Liver (tissue), 9 donors: ENCODE data around the gene TPGS1. TPM values are rescaled to one million over a fixed set of nuclear protein-coding genes. Genes with fewer than 3 reads are reported as not detected.
A peak's percentile ranks its signal among the peaks of the same experiment; 100 is the strongest.

Source experiments
- DNase-seq: peaks from one replicate; pipeline ENCODE4 v3.0.0-alpha.2; 2017; ENCODE audit warnings: low spot score
- H3K27ac ChIP-seq, 2 donors: one replicate each; pipeline ENCODE4 v1.7.0; 2013; ENCODE audit warnings: inconsistent platforms in 2 of 2, low read length in 2 of 2, control low read depth in 1 of 2, low read depth in 1 of 2, mild to moderate bottlenecking in 1 of 2
- H3K27me3 ChIP-seq, 4 donors: one replicate each; pipeline versions ENCODE4 v1.6.1 to v1.7.0; 2013; ENCODE audit warnings: low read length in 3 of 4, inconsistent platforms in 1 of 4, mild to moderate bottlenecking in 1 of 4, moderate library complexity in 1 of 4; ENCODE audit not compliant: control insufficient read depth in 4 of 4, insufficient read depth in 4 of 4
- H3K36me3 ChIP-seq, 4 donors: one replicate each; pipeline versions ENCODE4 v1.6.1 to v1.7.0; 2013; ENCODE audit warnings: low read length in 3 of 4, mild to moderate bottlenecking in 3 of 4, low read depth in 1 of 4, moderate library complexity in 1 of 4; ENCODE audit not compliant: control insufficient read depth in 4 of 4, insufficient read depth in 3 of 4
- H3K4me1 ChIP-seq, 4 donors: one replicate each; pipeline versions ENCODE4 v1.6.1 to v1.7.0; 2013; ENCODE audit warnings: low read length in 3 of 4, mild to moderate bottlenecking in 3 of 4, moderate library complexity in 1 of 4; ENCODE audit not compliant: control insufficient read depth in 4 of 4, insufficient read depth in 4 of 4
- H3K4me3 ChIP-seq, 3 donors: one replicate each; pipeline versions ENCODE4 v1.6.1 to v1.7.0; 2013; ENCODE audit warnings: low read length in 3 of 3, control low read depth in 1 of 3, low read depth in 1 of 3, mild to moderate bottlenecking in 1 of 3
- H3K9ac ChIP-seq, 2 donors: one replicate each; pipeline ENCODE4 v1.7.0; 2013; ENCODE audit warnings: low read length in 2 of 2, mild to moderate bottlenecking in 2 of 2, moderate library complexity in 2 of 2, control low read depth in 1 of 2, low read depth in 1 of 2
- H3K9me3 ChIP-seq, 4 donors: one replicate each; pipeline versions ENCODE4 v1.6.1 to v1.7.0; 2013; ENCODE audit warnings: low read length in 3 of 4; ENCODE audit not compliant: control insufficient read depth in 4 of 4
- EGR1 ChIP-seq, 2 donors: IDR thresholded peaks; 2 replicates each; pipeline ENCODE4 v1.6.1; 2016 to 2018; ENCODE audit warnings: antibody characterized with exemption in 2 of 2, low read depth in 2 of 2
- FOXA1 ChIP-seq: IDR thresholded peaks from 2 replicates; pipeline ENCODE4 v1.6.1; 2016; ENCODE audit warnings: antibody characterized with exemption
- FOXA2 ChIP-seq: IDR thresholded peaks from 2 replicates; pipeline ENCODE4 v1.6.1; 2016; ENCODE audit warnings: antibody characterized with exemption
- GABPA ChIP-seq, 2 donors: IDR thresholded peaks in 1 of 2; conservative IDR thresholded peaks in 1 of 2; 2 replicates each; pipeline ENCODE4 v1.6.1; 2016; ENCODE audit warnings: antibody characterized with exemption in 2 of 2, mild to moderate bottlenecking in 1 of 2, moderate library complexity in 1 of 2
- HNF4A ChIP-seq, 2 donors: conservative IDR thresholded peaks; 2 replicates each; pipeline ENCODE4 v1.6.1; 2016; ENCODE audit warnings: antibody characterized with exemption in 2 of 2, mild to moderate bottlenecking in 2 of 2
- HNF4G ChIP-seq: IDR thresholded peaks from 2 replicates; pipeline ENCODE4 v1.6.1; 2016; ENCODE audit warnings: antibody characterized with exemption
- JUND ChIP-seq, 2 donors: IDR thresholded peaks; 2 replicates each; pipeline ENCODE4 v1.6.1; 2016; ENCODE audit warnings: antibody characterized with exemption in 2 of 2
- NR2F2 ChIP-seq: IDR thresholded peaks from 2 replicates; pipeline ENCODE4 v1.6.1; 2016; ENCODE audit warnings: antibody characterized with exemption
- RAD21 ChIP-seq, 2 donors: IDR thresholded peaks; 2 replicates each; pipeline ENCODE4 v1.6.1; 2016; ENCODE audit warnings: antibody characterized with exemption in 2 of 2, mild to moderate bottlenecking in 2 of 2
- RXRA ChIP-seq, 2 donors: IDR thresholded peaks; 2 replicates each; pipeline ENCODE4 v1.6.1; 2017 to 2018; ENCODE audit warnings: antibody characterized with exemption in 2 of 2, mild to moderate bottlenecking in 1 of 2
- SP1 ChIP-seq: IDR thresholded peaks from 2 replicates; pipeline ENCODE4 v1.6.1; 2018; ENCODE audit warnings: antibody characterized with exemption, mild to moderate bottlenecking
- TAF1 ChIP-seq: conservative IDR thresholded peaks from 2 replicates; pipeline ENCODE4 v1.6.1; 2016; ENCODE audit warnings: antibody characterized with exemption, mild to moderate bottlenecking
- YY1 ChIP-seq: IDR thresholded peaks from 2 replicates; pipeline ENCODE4 v1.6.1; 2016; ENCODE audit warnings: antibody characterized with exemption, mild to moderate bottlenecking
- ZBTB33 ChIP-seq: IDR thresholded peaks from 2 replicates; pipeline ENCODE4 v1.6.1; 2016; ENCODE audit warnings: antibody characterized with exemption
- WGBS: extraction: QIAGEN DNeasy Blood & Tissue Kit; methylation state at CpG from one replicate; pipeline ENCODE4 v1.1.7; 2013; 5-methylcytosine and 5-hydroxymethylcytosine counted together
- polyA plus RNA-seq, 2 donors: library from polyadenylated mRNA; stranded (reverse) in 1 of 2; unstranded in 1 of 2; fragments of 200-250 nt in 1 of 2; fragments of >200 nt in 1 of 2; fragmentation: Nextera tagmentation in 1 of 2; extraction: Ambion mirVana in 1 of 2; gene quantifications; one replicate each; pipeline versions ENCODE4 v1.2.1 to v1.2.3, GENCODE V29; 2013 to 2015
- total RNA-seq, 2 donors: library from RNA; depleted of rRNA; stranded (reverse); fragments of >200 nt; gene quantifications; one replicate each; pipeline ENCODE4 v1.2.3, GENCODE V29; 2014
- TF ChIP-seq, protein P1 (sequence below): IDR thresholded peaks from 2 replicates; pipeline ENCODE4 v1.6.1; 2016; ENCODE audit warnings: antibody characterized with exemption
- TF ChIP-seq, protein P2 (sequence below): IDR thresholded peaks from 2 replicates; pipeline ENCODE4 v1.6.1; 2016; ENCODE audit warnings: antibody characterized with exemption, mild to moderate bottlenecking
- TF ChIP-seq, protein P3 (sequence below): fragments of 150-350 bp; IDR thresholded peaks from 2 replicates; pipeline ENCODE4 v1.5.1; 2017; ENCODE audit warnings: improper control_type of control experiment, low read depth, low read length; ENCODE audit not compliant: missing input control
- TF ChIP-seq, protein P4 (sequence below): IDR thresholded peaks from 2 replicates; pipeline ENCODE4 v1.6.1; 2016; ENCODE audit warnings: antibody characterized with exemption
- donor health status: healthy.
- donor health status: healthy.
- donor health status: healthy.
- donor health status: healthy.
- donor health status: healthy.

TPGS1 gene
- total and polyA plus RNA-seq, 4 donors = 1.7 to 15.5 (median 14.7) TPM

DNA sequence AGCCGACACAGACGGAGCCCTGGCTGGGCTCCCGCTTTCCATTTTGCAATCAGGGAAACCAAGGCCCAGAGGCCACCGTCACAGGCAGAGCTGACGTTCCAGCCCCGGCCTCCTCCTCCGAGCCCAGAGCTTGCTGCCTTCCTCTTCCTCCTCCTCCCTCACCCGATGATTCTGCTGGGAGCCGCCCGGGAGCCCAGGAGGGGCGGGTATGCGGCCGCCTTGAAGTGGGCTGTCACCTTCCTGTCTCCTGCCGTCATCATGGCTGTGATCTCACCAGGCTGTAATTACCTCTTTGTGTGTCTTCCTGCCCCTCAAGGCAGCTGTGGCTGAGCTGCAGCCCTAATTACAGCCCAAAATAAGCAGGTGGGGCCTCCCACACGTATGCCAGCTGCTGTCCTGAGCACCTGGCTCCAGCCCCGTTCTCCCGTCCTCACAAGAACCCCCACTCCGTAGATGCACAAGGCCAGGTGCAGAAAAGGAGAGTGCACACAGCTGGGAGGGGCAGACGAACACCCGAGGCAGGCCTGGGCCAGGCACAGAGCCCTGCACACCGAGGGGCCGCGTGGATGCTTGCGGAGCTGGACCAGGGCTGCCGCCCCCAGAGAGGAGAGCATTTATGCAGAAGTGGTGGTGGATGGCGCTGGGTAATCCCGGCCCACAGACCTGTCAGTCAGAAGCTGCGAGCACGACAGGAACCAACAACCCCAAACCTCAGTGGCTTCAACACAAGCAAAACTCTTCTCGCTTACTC is 4.0 kb downstream of the TPGS1 start:
- Histone ChIP-seq H3K9ac (no peak overlapping the region), H3K27me3 (no peaks in the 10 kb centered on the region), H3K4me3 (no peak overlapping the region), H3K27ac (peak overlapping the region; percentile 14 to 38), H3K9me3 (no peaks in the 10 kb centered on the region), H3K4me1 (peaks cover 5 to 21% (median 15%) of the 10 kb centered on the region in 4 donors), H3K36me3 (no peaks in the 10 kb centered on the region)
- DNase-seq = peak; percentile 56
- TF ChIP-seq, protein P1, sequence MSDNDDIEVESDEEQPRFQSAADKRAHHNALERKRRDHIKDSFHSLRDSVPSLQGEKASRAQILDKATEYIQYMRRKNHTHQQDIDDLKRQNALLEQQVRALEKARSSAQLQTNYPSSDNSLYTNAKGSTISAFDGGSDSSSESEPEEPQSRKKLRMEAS = no peak
- no peak for TF ChIP-seq HNF4A (conservative IDR thresholded peaks at IDR 0.05)
- no peak for TF ChIP-seq HNF4G
- no peak for TF ChIP-seq ZBTB33
- TF ChIP-seq SP1 = no peak
- no peak for TF ChIP-seq RXRA (IDR thresholded peaks at IDR 0.05)
- WGBS = 69% methylated on average over 30 of the region's 30 CpGs

GRCh38 chr19:512547-513365 is 5.5 kb downstream of the TPGS1 start:
- 50% methylated on average over 62 of the region's 62 CpGs for WGBS
- Histone ChIP-seq H3K9me3 (no peaks in the 10 kb centered on the region), H3K27ac (no peak overlapping the region), H3K4me1 (peaks cover 4 to 17% (median 13%) of the 10 kb centered on the region in 4 donors), H3K36me3 (no peaks in the 10 kb centered on the region), H3K27me3 (no peaks in the 10 kb centered on the region), H3K4me3 (no peak overlapping the region), H3K9ac (no peak overlapping the region)
- TF ChIP-seq, protein P2, sequence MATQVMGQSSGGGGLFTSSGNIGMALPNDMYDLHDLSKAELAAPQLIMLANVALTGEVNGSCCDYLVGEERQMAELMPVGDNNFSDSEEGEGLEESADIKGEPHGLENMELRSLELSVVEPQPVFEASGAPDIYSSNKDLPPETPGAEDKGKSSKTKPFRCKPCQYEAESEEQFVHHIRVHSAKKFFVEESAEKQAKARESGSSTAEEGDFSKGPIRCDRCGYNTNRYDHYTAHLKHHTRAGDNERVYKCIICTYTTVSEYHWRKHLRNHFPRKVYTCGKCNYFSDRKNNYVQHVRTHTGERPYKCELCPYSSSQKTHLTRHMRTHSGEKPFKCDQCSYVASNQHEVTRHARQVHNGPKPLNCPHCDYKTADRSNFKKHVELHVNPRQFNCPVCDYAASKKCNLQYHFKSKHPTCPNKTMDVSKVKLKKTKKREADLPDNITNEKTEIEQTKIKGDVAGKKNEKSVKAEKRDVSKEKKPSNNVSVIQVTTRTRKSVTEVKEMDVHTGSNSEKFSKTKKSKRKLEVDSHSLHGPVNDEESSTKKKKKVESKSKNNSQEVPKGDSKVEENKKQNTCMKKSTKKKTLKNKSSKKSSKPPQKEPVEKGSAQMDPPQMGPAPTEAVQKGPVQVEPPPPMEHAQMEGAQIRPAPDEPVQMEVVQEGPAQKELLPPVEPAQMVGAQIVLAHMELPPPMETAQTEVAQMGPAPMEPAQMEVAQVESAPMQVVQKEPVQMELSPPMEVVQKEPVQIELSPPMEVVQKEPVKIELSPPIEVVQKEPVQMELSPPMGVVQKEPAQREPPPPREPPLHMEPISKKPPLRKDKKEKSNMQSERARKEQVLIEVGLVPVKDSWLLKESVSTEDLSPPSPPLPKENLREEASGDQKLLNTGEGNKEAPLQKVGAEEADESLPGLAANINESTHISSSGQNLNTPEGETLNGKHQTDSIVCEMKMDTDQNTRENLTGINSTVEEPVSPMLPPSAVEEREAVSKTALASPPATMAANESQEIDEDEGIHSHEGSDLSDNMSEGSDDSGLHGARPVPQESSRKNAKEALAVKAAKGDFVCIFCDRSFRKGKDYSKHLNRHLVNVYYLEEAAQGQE = no peak
- TF ChIP-seq JUND (IDR thresholded peaks at IDR 0.05) = no peak
- TF ChIP-seq FOXA2 = no peak
- no peak for TF ChIP-seq RXRA (IDR thresholded peaks at IDR 0.05)
- TF ChIP-seq RAD21 (IDR thresholded peaks at IDR 0.05) = no peak
- TF ChIP-seq YY1 = no peak
- no peak for TF ChIP-seq GABPA (IDR thresholded peaks at IDR 0.05 in 1 of 2, conservative IDR thresholded peaks at IDR 0.05 in 1 of 2)
- no peak for TF ChIP-seq FOXA1
- TF ChIP-seq, protein P3, sequence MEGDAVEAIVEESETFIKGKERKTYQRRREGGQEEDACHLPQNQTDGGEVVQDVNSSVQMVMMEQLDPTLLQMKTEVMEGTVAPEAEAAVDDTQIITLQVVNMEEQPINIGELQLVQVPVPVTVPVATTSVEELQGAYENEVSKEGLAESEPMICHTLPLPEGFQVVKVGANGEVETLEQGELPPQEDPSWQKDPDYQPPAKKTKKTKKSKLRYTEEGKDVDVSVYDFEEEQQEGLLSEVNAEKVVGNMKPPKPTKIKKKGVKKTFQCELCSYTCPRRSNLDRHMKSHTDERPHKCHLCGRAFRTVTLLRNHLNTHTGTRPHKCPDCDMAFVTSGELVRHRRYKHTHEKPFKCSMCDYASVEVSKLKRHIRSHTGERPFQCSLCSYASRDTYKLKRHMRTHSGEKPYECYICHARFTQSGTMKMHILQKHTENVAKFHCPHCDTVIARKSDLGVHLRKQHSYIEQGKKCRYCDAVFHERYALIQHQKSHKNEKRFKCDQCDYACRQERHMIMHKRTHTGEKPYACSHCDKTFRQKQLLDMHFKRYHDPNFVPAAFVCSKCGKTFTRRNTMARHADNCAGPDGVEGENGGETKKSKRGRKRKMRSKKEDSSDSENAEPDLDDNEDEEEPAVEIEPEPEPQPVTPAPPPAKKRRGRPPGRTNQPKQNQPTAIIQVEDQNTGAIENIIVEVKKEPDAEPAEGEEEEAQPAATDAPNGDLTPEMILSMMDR = no peak
- TF ChIP-seq, protein P4, sequence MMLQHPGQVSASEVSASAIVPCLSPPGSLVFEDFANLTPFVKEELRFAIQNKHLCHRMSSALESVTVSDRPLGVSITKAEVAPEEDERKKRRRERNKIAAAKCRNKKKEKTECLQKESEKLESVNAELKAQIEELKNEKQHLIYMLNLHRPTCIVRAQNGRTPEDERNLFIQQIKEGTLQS = no peak
- no peak for TF ChIP-seq HNF4G
- TF ChIP-seq, protein P1 = no peak
- no peak for TF ChIP-seq EGR1 (IDR thresholded peaks at IDR 0.05; ENCODE audit: low read depth in 2 of 2)
- TF ChIP-seq SP1 = no peak
- TF ChIP-seq NR2F2 = no peak
- TF ChIP-seq TAF1 = no peak
- no peak for TF ChIP-seq HNF4A (conservative IDR thresholded peaks at IDR 0.05)
- DNase-seq = no peak
